Measurements from ENCODE around the gene RAB5B.

GRCh38 chr12:55973599-55974307, at the start of gene RAB5B:
- TF ChIP-seq EP300 (IDR thresholded peaks at IDR 0.05) (no peak), CTCF (IDR thresholded peaks at IDR 0.05) (peak in 1 of 3 donors; percentile 59), POLR2A (IDR thresholded peaks at IDR 0.05) (peak; percentile 90)

Data from ovary (tissue), 3 donors.